Amniotic epithelial cell (primary cell): ENCODE data around the gene ABCD2.
"Not testable (repeated sequence)": the region's sequence is repeated elsewhere in the genome, so short reads cannot be mapped to it uniquely, and the experiment has no call there.

Experiments
- DNase-seq: peaks from one replicate; pipeline ENCODE4 v3.0.0-alpha.2; 2010; ENCODE audit warnings: low read depth

ABCD2 gene

DNA sequence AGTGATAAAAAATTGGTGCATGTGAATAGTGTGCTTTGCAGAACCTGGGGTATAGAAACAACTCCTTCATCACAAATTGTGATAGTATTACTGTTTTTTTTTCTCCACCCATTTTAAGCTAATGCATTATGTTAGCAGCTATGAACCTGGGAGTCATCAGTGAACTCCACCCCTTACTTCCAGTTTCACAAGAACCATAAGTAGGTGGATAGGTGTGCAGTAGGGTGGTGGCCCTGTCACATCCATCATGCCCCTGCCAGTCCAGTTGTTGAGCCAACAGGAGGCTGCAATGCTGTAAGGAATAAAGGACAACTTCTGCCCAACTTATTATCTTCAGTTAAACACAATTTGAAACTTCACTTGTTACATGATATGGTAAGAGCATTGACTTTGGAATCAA is 85.7 kb downstream of the ABCD2 start:
- no peak for DNase-seq

DNA sequence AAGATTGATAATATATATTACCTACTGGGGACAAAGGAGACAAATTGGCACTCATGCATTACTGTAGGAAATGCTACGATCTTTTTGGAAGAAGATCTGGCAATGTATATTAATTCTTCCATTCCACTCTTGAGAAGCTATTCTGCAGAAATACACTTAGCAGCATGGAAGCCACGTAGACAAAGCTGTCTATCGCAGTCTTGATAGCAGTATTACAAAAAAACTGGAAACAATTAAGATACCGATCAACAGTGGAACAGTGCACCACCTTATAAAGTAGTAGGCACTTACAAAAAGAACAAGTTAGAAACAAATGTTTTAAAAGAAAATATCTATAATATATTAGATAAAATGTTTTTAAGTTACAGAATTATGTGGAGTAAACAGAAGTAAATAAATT is 87.2 kb downstream of the ABCD2 start:
- no peak for DNase-seq

DNA sequence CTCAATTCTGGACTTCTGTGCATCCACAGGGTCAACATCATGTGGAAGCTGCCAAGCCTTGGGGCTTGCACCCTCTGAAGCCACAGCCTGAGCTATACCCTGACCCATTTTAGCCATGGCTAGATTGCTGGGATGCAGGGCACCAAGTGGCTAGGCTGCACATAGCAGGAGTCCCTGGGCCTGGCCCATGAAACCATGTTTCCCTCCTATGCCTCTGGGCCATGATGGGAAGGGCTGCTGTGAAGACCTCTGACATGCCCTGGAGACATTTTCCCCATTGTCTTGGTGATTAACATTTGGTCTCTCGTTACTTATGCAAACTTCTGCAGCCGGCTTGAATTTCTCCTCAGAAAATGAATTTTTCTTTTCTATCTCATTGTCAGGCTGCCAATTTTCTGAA is 92.6 kb downstream of the ABCD2 start:
- no peak for DNase-seq

DNA sequence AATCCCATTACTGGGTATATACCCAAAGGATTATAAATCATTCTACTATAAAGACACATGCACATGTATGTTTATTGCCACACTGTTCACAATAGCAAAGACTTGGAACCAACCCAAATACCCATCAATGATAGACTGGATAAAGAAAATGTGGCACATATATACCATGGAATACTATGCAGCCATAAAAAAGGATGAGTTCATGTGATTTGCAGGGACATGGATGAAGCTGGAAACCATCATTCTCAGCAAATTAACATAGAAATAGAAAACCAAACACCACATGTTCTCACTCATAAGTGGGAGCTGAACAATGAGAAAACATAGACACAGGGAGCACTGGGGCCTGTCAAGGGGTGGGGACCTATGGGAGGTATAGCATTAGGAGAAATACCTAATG is 97.4 kb downstream of the ABCD2 start:
- DNase-seq, result not testable (repeated sequence)

DNA sequence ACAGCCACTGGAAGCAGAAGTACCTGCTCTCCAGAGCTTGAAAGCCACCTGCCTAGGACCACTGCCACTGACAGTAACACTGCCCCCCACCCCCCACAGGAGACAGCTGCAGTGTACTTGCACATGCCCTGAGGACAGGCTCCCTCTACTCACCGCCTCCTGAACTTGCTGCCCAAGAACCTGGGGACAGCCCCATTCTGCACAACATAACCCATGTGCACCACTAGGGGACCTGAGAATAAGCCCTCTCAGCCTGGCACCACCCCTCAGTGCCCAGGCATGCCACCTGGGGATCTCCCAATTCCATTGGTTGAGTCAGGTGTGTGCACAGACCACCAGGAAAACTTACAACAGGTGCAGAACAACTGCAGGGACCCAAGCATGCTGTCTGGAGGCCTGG is 109.6 kb downstream of the ABCD2 start:
- DNase-seq, result no peak

DNA sequence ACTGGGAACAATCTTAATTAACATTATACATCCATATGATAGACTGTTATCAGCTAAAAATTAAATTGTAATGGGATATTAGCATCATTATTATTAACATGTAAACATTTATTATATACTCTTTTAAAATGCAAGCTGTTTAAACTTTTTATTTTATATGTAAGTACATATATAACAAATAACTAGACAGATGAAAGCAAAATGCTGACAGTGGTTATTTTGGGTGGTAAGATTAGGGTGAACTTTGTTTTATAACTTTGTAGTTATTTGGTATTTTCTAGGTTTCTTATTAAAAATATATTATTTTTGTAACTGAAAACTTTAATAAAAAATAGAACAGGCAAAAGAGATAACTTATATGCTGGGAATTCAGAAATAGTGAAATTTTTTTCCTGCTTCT is 114.0 kb downstream of the ABCD2 start:
- no peak for DNase-seq

DNA sequence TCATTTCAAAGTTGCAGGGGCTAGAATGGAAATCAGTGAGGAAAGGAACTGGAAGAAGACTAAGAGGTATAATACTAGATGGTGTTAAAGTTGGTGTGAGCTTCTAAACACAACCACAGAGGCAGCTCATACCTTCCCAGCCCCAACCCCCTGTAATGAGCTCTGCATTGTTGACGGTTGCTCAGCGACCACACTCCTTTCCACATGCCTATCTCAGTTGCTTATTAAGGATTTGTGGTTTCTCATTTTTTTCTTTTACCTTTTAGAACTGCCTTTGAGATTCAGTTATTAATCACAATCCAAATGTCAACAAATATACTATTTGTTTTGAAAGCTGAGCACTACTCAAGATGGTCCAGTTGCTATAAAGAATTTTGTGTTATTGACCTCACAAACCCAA is 114.6 kb downstream of the ABCD2 start:
- peak; percentile 40 for DNase-seq

DNA sequence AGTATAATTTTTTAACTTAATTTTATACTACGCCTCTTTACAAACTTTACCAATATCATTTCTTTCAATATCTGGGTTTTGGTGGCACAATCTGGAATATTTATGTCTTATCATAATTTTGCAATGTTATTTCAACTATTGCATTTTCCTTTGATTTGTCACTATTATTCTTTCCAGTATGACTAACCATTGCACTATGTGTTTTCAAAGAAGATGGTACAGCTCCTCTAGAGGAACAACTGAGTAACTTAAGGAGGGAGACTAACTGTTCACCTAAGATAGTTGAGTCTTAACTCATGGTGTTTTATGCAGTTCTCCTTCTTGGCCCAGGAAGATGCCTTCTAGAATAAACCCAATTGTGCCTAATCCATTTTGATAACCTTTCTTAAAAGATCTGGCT is 116.2 kb downstream of the ABCD2 start:
- peak; percentile 73 for DNase-seq

DNA sequence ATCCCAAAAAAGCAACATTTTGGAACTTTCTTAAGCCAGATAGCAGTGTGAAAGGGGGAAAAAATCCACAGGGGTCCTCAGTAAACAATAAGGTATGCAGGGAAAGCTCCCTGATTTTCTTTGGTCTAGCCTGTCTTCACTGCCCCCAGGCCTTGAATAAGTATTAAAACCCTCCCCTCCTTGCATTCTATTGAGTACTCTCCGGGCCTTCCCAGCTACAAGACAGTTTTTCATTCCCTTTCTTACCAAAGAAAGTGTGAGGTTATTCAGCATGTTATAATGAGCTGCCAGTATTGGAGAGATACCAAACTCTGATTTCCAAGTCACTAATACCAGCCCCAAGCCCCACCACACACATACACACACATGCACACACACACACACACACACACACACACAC is 116.9 kb downstream of the ABCD2 start:
- no peak for DNase-seq
